HCT116 (cell line): ENCODE data around the gene KLK15. TPM values are rescaled to one million over a fixed set of nuclear protein-coding genes. Genes with fewer than 3 reads are reported as not detected.

Experiments used
- ATAC-seq: fragments of 200-7000 bp; cut with Tn5 transposase; 2 replicates; pipeline ENCODE4 v1.9.1; 2020; ENCODE audit warnings: mild to moderate bottlenecking, moderate library complexity
- BruUV-seq: library from RNA; stranded (reverse); fragments of 400-500 nt; replicated peaks from 2 replicates; lab custom pipeline; 2021; lab: Mats Ljungman, UMichigan
- CTCF ChIA-PET: fragments of 300-600 bp; sonication (Branson Sonifier 250); formaldehyde crosslinking; loops from one replicate; lab custom pipeline; 2021; ENCODE audit warnings: antibody characterized with exemption; lab: Charles Lee
- POLR2A ChIA-PET: fragments of 300-600, 350-600 bp; sonication (Branson Sonifier 250); formaldehyde crosslinking; loops from one replicate; lab custom pipeline; 2021; ENCODE audit warnings: antibody characterized with exemption; lab: Charles Lee
- RAD21 ChIA-PET, 2 experiments: fragments of 300-600 bp; sonication (Branson Sonifier 250); formaldehyde crosslinking; loops; one replicate each; lab custom pipeline; 2023; ENCODE audit warnings: low total read pairs in 2 of 2; ENCODE audit not compliant: uncharacterized antibody in 2 of 2, unreplicated experiment in 2 of 2, low non-redundant PET in 1 of 2; lab: Charles Lee
- DNase-seq: peaks from one replicate; pipeline ENCODE4 v3.0.0-alpha.2; 2010; ENCODE audit warnings: low read depth, low spot score
- H2AFZ ChIP-seq: fragments of 200-600 bp; shearing (Covaris generic), sonication (generic); 2 replicates; pipeline ENCODE4 v1.6.1; 2017; ENCODE audit warnings: low read depth, mixed run types, mixed read lengths, antibody characterized with exemption, low read length; ENCODE audit not compliant: poor library complexity, severe bottlenecking
- H3K27ac ChIP-seq: 2 replicates; pipeline ENCODE4 v1.5.1; 2012; ENCODE audit warnings: low read depth, low read length
- H3K27me3 ChIP-seq: fragments of 200-600 bp; sonication (generic); 2 replicates; pipeline ENCODE4 v1.6.1; 2016; ENCODE audit warnings: mixed run types, low read length, mixed read lengths; ENCODE audit not compliant: insufficient read depth
- H3K36me3 ChIP-seq, 2 experiments: fragments of 200-500 bp in 1 of 2; fragments of 200-600 bp in 1 of 2; sonication (Bioruptor generic) in 1 of 2; sonication (generic) in 1 of 2; 2 replicates each; pipeline versions ENCODE4 v1.5.1 to v1.6.1; 2014 to 2016; ENCODE audit warnings: low read length in 2 of 2, inconsistent platforms in 1 of 2, mixed read lengths in 1 of 2, mixed run types in 1 of 2; ENCODE audit not compliant: insufficient read depth in 2 of 2, control insufficient read depth in 1 of 2
- H3K4me1 ChIP-seq, 2 experiments: fragments of 200-600 bp in 1 of 2; sonication (generic) in 1 of 2; 2 replicates each; pipeline versions ENCODE4 v1.5.1 to v1.6.1; 2012 to 2017; ENCODE audit warnings: low read length in 2 of 2, inconsistent platforms in 1 of 2, mild to moderate bottlenecking in 1 of 2, mixed read lengths in 1 of 2, mixed run types in 1 of 2, moderate library complexity in 1 of 2; ENCODE audit not compliant: insufficient read depth in 2 of 2, control insufficient read depth in 1 of 2
- H3K4me2 ChIP-seq: fragments of 200-600 bp; sonication (generic); 2 replicates; pipeline ENCODE4 v1.6.1; 2017; ENCODE audit warnings: mixed run types, low read length, mixed read lengths
- H3K4me3 ChIP-seq, 2 experiments: fragments of 200-600 bp in 1 of 2; sonication (generic) in 1 of 2; replicated peaks in 1 of 2; 2 replicates each; pipeline ENCODE4 v1.5.1; 2011 to 2016; ENCODE audit warnings: low read length in 2 of 2, control low read depth in 1 of 2, low read depth in 1 of 2, mild to moderate bottlenecking in 1 of 2, mixed read lengths in 1 of 2, mixed run types in 1 of 2
- H3K79me2 ChIP-seq: fragments of 200-600 bp; sonication (generic); 2 replicates; pipeline ENCODE4 v1.6.1; 2017; ENCODE audit warnings: mild to moderate bottlenecking, mixed run types, low read length, moderate library complexity, mixed read lengths; ENCODE audit not compliant: insufficient read depth
- H3K9ac ChIP-seq: fragments of 200-600 bp; sonication (generic); 2 replicates; pipeline ENCODE4 v1.6.1; 2016; ENCODE audit warnings: low read length, mixed read lengths
- H3K9me2 ChIP-seq: fragments of 200-600 bp; sonication (generic), shearing (Covaris generic); 2 replicates; pipeline ENCODE4 v1.6.1; 2017; ENCODE audit warnings: mixed run types, mild to moderate bottlenecking, moderate library complexity; ENCODE audit not compliant: insufficient read depth
- H3K9me3 ChIP-seq, 2 experiments: fragments of 200-500 bp in 1 of 2; fragments of 200-600 bp in 1 of 2; sonication (Bioruptor generic) in 1 of 2; sonication (generic) in 1 of 2; 2 replicates each; pipeline ENCODE4 v1.6.1; 2014 to 2017; ENCODE audit warnings: low read length in 2 of 2, mixed read lengths in 2 of 2, inconsistent platforms in 1 of 2, low read depth in 1 of 2, mild to moderate bottlenecking in 1 of 2, mixed run types in 1 of 2, moderate library complexity in 1 of 2; ENCODE audit not compliant: control insufficient read depth in 1 of 2, insufficient read depth in 1 of 2
- H4K20me1 ChIP-seq: fragments of 200-600 bp; sonication (generic), shearing (Covaris generic); 2 replicates; pipeline ENCODE4 v1.6.1; 2017; ENCODE audit warnings: mixed run types, mild to moderate bottlenecking, moderate library complexity; ENCODE audit not compliant: insufficient read depth
- EZH2 ChIP-seq: fragments of 200-600 bp; sonication (generic); IDR thresholded peaks from 2 replicates; pipeline ENCODE4 v1.6.1; 2017; ENCODE audit warnings: antibody characterized with exemption, mixed run types
- POLR2A ChIP-seq: IDR thresholded peaks from 2 replicates; pipeline ENCODE4 v1.7.0; 2011; ENCODE audit warnings: borderline replicate concordance; ENCODE audit not compliant: insufficient read depth, insufficient read length; ENCODE audit errors: extremely low read depth
- POLR2AphosphoS5 ChIP-seq: IDR thresholded peaks from 2 replicates; pipeline ENCODE4 v1.6.1; 2011; ENCODE audit warnings: mild to moderate bottlenecking, low read depth, low read length, moderate library complexity
- intact Hi-C: fragments of 100-400 bp; cut with micrococcal nuclease; formaldehyde crosslinking; loops from 2 replicates; pipeline ENCODE4 v1.10.0; 2022
- total RNA-seq: library from RNA; stranded (reverse); gene quantifications from one replicate; pipeline ENCODE4 v1.2.1, GENCODE V29; 2021; ENCODE audit not compliant: unreplicated experiment

KLK15 gene
- total RNA-seq, 1 experiment from 2014 or later, result not detected

DNA sequence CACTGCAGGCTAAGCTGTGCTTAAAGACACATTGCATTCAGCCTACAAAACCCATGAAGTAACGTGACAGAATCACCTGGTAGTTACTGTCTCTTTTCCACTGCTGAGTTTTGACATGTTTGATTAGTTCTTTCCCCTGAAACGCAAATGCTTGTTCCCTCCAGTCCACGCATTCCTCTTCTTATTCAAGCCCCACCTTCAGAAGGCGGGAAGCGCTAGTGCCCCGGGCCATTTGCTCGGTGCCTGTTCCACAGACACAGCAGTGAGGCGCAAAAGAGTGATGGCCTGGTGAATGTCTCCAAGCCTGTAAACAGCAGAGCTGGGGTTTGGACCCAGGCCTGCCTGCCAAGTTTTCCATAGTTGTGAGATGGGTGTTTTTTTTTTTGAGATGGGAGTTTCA is 32.3 kb downstream of the KLK15 start:
- Histone ChIP-seq H3K9me2 (no peaks in the 10 kb centered on the region), H3K4me2 (no peak overlapping the region)
- ChIA-PET POLR2A (no interaction called here), RAD21 (no interaction called here)
- TSS peak; percentile 4 for BruUV-seq
- TF ChIP-seq EZH2, result no peak
- TF ChIP-seq, all 23 proteins: peak for 0
- intact Hi-C loops, result no loop called here
- Histone ChIP-seq H3K79me2 (peaks cover 70% of the 10 kb centered on the region), H3K27me3 (no peaks in the 10 kb centered on the region), H3K4me3 (no peak overlapping the region), H3K36me3 (peaks cover 43 to 64% of the 10 kb centered on the region in 2 experiments), H3K4me1 (peaks cover 9 to 39% of the 10 kb centered on the region in 2 experiments), H2AFZ (no peak overlapping the region), H3K9me3 (no peaks in the 10 kb centered on the region), H4K20me1 (peaks cover 66% of the 10 kb centered on the region; the same call in 1 of the 2 replicates), H3K27ac (no peak overlapping the region), H3K9ac (no peak overlapping the region)
- CTCF ChIA-PET, result no interaction called here
- no peak for DNase-seq
- no peak for ATAC-seq

DNA sequence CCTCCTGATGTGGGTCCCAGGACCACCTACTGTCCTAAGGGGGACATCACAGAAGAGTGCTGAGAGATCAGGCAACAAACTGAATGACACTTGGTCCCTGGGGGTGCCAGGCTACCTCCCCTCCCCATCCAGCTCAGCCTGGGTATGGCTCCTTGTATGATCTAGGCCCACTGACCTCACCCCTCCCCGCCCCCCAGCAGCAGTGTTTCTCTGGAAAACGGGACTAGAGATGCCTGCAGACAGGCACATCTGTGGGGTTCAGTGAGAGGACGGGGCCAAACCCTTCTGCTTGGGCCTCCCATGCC is 33.9 kb downstream of the KLK15 start:
- no TSS peak for BruUV-seq
- no peaks in the 10 kb centered on the region for H3K9me3 ChIP-seq
- intact Hi-C loops, result no loop called here
- POLR2A ChIA-PET, result no interaction called here
- H3K36me3 ChIP-seq, result peaks cover 43 to 64% of the 10 kb centered on the region in 2 experiments
- no peak overlapping the region for H3K9ac ChIP-seq
- H4K20me1 ChIP-seq, result peaks cover 68% of the 10 kb centered on the region; the same call in 1 of the 2 replicates
- no peak overlapping the region for H3K27ac ChIP-seq
- H2AFZ ChIP-seq, result no peak overlapping the region
- H3K9me2 ChIP-seq, result no peaks in the 10 kb centered on the region
- H3K4me2 ChIP-seq, result no peak overlapping the region
- CTCF ChIA-PET, result no interaction called here
- no peak for ATAC-seq
- peaks cover 14 to 39% of the 10 kb centered on the region in 2 experiments for H3K4me1 ChIP-seq
- RAD21 ChIA-PET, result no interaction called here
- DNase-seq, result no peak
- H3K27me3 ChIP-seq, result no peaks in the 10 kb centered on the region
- TF ChIP-seq POLR2AphosphoS5 (0 out of 2 replicates have a peak, but pooled peaks have one; percentile 6), POLR2A (no peak)
- H3K4me3 ChIP-seq, result no peak overlapping the region
- H3K79me2 ChIP-seq, result peaks cover 70% of the 10 kb centered on the region
